Amniotic epithelial cell (primary cell): ENCODE measurements around the gene IMMP2L.
A peak's percentile ranks its signal among the peaks of the same experiment; 100 is the strongest.
"Not testable (repeated sequence)": the region's sequence is repeated elsewhere in the genome, so short reads cannot be mapped to it uniquely, and the experiment has no call there.

Source experiments
- DNase-seq: peaks from one replicate; pipeline ENCODE4 v3.0.0-alpha.2; 2010; ENCODE audit warnings: low read depth

The IMMP2L gene

GRCh38 chr7:111561904-111562732, at the start of gene IMMP2L:
TSS of gene IMMP2L (minus strand) at chr7:111562492.
- DNase-seq, result peak; percentile 70

- not testable (repeated sequence) for DNase-seq
These were observed 47.4 kb upstream of the IMMP2L start for GRCh38 chr7:111609483-111610254.

- no peak for DNase-seq
These were observed 45.3 kb upstream of the IMMP2L start for GRCh38 chr7:111607621-111608020.

GRCh38 chr7:111605246-111605645, 43.0 kb upstream of the IMMP2L start:
- no peak for DNase-seq

GRCh38 chr7:111600091-111600490, 37.8 kb upstream of the IMMP2L start:
- DNase-seq, result no peak

GRCh38 chr7:111595780-111596179, 33.5 kb upstream of the IMMP2L start:
- DNase-seq, result no peak

- DNase-seq, result no peak
These were observed 32.3 kb upstream of the IMMP2L start for GRCh38 chr7:111594602-111595001.

- DNase-seq, result no peak
These were observed 31.1 kb upstream of the IMMP2L start for GRCh38 chr7:111593343-111593742.

GRCh38 chr7:111588065-111588433, 25.8 kb upstream of the IMMP2L start:
- DNase-seq, result peak; percentile 2

- DNase-seq, result no peak
These were observed 25.2 kb upstream of the IMMP2L start for GRCh38 chr7:111587410-111588064.

GRCh38 chr7:111586711-111587409, 24.6 kb upstream of the IMMP2L start:
- DNase-seq, result no peak

GRCh38 chr7:111581784-111582488, 19.6 kb upstream of the IMMP2L start:
- DNase-seq, result not testable (repeated sequence)

GRCh38 chr7:111581207-111581606, 18.9 kb upstream of the IMMP2L start:
- DNase-seq, result not testable (repeated sequence)

- no peak for DNase-seq
These were observed 16.5 kb upstream of the IMMP2L start for GRCh38 chr7:111578754-111579153.

GRCh38 chr7:111571720-111572119, 9.4 kb upstream of the IMMP2L start:
- no peak for DNase-seq

GRCh38 chr7:111568870-111569462, 6.7 kb upstream of the IMMP2L start:
- DNase-seq, result no peak

GRCh38 chr7:111568419-111568818, 6.1 kb upstream of the IMMP2L start:
- no peak for DNase-seq

GRCh38 chr7:111564078-111564477, 1.8 kb upstream of the IMMP2L start:
- DNase-seq, result no peak

- no peak for DNase-seq
These were observed 713 bp downstream of the IMMP2L start for GRCh38 chr7:111561654-111561903.

- peak; percentile 48 for DNase-seq
These were observed 1.3 kb downstream of the IMMP2L start for GRCh38 chr7:111560773-111561653.
